ENCODE measurements around the gene ZSWIM5.

GRCh38 chr1:45196863-45197262, 9.5 kb downstream of the ZSWIM5 start:
- TF ChIP-seq POLR2AphosphoS5 (IDR thresholded peaks at IDR 0.05) (no peak), POLR2A (IDR thresholded peaks at IDR 0.05) (no peak)
- TF ChIP-seq, protein P1, sequence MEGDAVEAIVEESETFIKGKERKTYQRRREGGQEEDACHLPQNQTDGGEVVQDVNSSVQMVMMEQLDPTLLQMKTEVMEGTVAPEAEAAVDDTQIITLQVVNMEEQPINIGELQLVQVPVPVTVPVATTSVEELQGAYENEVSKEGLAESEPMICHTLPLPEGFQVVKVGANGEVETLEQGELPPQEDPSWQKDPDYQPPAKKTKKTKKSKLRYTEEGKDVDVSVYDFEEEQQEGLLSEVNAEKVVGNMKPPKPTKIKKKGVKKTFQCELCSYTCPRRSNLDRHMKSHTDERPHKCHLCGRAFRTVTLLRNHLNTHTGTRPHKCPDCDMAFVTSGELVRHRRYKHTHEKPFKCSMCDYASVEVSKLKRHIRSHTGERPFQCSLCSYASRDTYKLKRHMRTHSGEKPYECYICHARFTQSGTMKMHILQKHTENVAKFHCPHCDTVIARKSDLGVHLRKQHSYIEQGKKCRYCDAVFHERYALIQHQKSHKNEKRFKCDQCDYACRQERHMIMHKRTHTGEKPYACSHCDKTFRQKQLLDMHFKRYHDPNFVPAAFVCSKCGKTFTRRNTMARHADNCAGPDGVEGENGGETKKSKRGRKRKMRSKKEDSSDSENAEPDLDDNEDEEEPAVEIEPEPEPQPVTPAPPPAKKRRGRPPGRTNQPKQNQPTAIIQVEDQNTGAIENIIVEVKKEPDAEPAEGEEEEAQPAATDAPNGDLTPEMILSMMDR (IDR thresholded peaks at IDR 0.05) = no peak

Data from transverse colon (tissue), 4 donors.